Vagina (tissue), 2 donors: ENCODE data around the gene FERD3L.

Source experiments
- CTCF ChIP-seq, 3 experiments: fragments of 450-650 bp in 2 of 3; fragments of 200-600 bp in 1 of 3; sonication (generic) in 1 of 3; IDR thresholded peaks; one replicate each; pipeline ENCODE4 v1.5.1; 2017 to 2019; ENCODE audit warnings: antibody characterized with exemption in 3 of 3, mild to moderate bottlenecking in 2 of 3, moderate library complexity in 2 of 3
- POLR2A ChIP-seq, 2 donors: fragments of 450-650 bp; IDR thresholded peaks; one replicate each; pipeline ENCODE4 v1.6.1; 2017; ENCODE audit warnings: antibody characterized with exemption in 2 of 2, mild to moderate bottlenecking in 2 of 2, moderate library complexity in 2 of 2
- POLR2AphosphoS5 ChIP-seq, 2 donors: sonication (generic); formaldehyde crosslinking; IDR thresholded peaks; one replicate each; pipeline ENCODE4 v1.9.0; 2017; ENCODE audit warnings: antibody characterized with exemption in 2 of 2, mild to moderate bottlenecking in 2 of 2, low read depth in 1 of 2; ENCODE audit not compliant: insufficient read depth in 1 of 2

- TF ChIP-seq CTCF (IDR thresholded peaks at IDR 0.05), result no peak
- no peak for TF ChIP-seq POLR2A (IDR thresholded peaks at IDR 0.05)
- TF ChIP-seq POLR2AphosphoS5 (IDR thresholded peaks at IDR 0.05; ENCODE audit: insufficient read depth in 1 of 2, low read depth in 1 of 2), result no peak
Measured at GRCh38 chr7:19178595-19178994, 33.4 kb upstream of the FERD3L start.
